ENCODE data around the gene COL19A1.

Gene COL19A1

DNA sequence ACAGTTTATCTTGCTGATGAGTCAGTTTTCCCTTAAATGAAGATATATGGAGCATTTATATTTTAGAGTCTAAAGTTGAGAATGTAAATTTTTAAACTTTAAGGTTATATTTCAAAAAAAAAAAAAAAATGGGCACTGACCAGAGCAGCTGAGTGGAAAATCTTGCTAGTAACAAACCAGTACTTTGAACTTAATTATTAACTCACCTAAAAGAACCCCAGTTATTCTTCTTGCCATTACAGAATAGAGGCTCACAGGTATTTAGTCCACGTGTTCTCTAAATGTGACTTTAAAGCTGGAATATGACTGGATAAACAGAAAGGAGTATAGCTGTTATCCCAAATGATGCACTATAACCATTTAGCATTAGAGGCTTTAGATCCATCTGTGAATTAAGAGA, 258.1 kb downstream of the COL19A1 start:
- Histone ChIP-seq H3K9ac (ENCODE audit: insufficient read length) (no peak overlapping the region), H3K4me3 (no peak overlapping the region), H3K9me3 (ENCODE audit: low read depth, low read length) (no peaks in the 10 kb centered on the region), H3K36me3 (ENCODE audit: insufficient read depth, low read length) (0 out of 2 replicates have a peak, but pooled peaks cover 6% of the 10 kb centered on the region), H3K27ac (no peak overlapping the region)
- DNase-seq (ENCODE audit: low read depth, low spot score) = no peak
- TF ChIP-seq FOXP2 (optimal IDR thresholded peaks at IDR 0.05; ENCODE audit: control extremely low read depth, extremely low read length, insufficient read depth) = no peak
- TF ChIP-seq POLR2AphosphoS5 (IDR thresholded peaks at IDR 0.05; ENCODE audit: borderline replicate concordance, low read depth, low read length) = no peak
- TF ChIP-seq EZH2 (IDR thresholded peaks at IDR 0.05) = no peak

- no peak for DNase-seq (ENCODE audit: low read depth, low spot score)
- H3K9ac ChIP-seq (ENCODE audit: insufficient read length) = no peak overlapping the region
- H3K36me3 ChIP-seq (ENCODE audit: insufficient read depth, low read length) = 0 out of 2 replicates have a peak, but pooled peaks cover 6% of the 10 kb centered on the region
- H3K27ac ChIP-seq = peak overlapping the region; percentile 65; the same call in 1 of the 2 replicates
- TF ChIP-seq EZH2 (IDR thresholded peaks at IDR 0.05) = no peak
- no peak for TF ChIP-seq POLR2AphosphoS5 (IDR thresholded peaks at IDR 0.05; ENCODE audit: borderline replicate concordance, low read depth, low read length)
- TF ChIP-seq FOXP2 (optimal IDR thresholded peaks at IDR 0.05; ENCODE audit: control extremely low read depth, extremely low read length, insufficient read depth) = no peak
- no peaks in the 10 kb centered on the region for H3K9me3 ChIP-seq (ENCODE audit: low read depth, low read length)
- H3K4me3 ChIP-seq = no peak overlapping the region
These were observed 258.7 kb downstream of the COL19A1 start for GRCh38 chr6:70124882-70125545.

DNA sequence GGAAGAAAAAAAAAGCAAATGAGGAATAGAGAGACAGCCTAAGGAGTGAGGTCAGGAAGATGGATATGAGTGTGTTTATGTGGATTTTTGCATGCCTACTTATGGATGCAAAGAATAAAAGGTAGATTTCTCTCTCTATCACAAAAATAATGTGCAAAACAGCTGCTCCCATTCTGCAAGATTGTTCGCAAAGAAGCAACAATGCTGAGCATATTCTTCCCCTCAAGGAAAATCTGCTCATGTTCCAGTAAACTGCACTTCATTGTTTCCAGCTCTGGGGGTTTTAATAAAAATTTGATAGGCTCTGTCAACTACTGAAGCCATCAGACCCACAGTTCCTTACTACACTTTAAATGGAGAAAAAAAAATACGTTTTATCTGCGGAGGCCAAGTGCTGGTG, 259.2 kb downstream of the COL19A1 start:
- Histone ChIP-seq H3K27ac (peak overlapping the region; percentile 65), H3K4me3 (no peak overlapping the region), H3K9me3 (ENCODE audit: low read depth, low read length) (no peaks in the 10 kb centered on the region), H3K9ac (ENCODE audit: insufficient read length) (no peak overlapping the region), H3K36me3 (ENCODE audit: insufficient read depth, low read length) (0 out of 2 replicates have a peak, but pooled peaks cover 6% of the 10 kb centered on the region)
- TF ChIP-seq POLR2AphosphoS5 (IDR thresholded peaks at IDR 0.05; ENCODE audit: borderline replicate concordance, low read depth, low read length) (no peak), FOXP2 (optimal IDR thresholded peaks at IDR 0.05; ENCODE audit: control extremely low read depth, extremely low read length, insufficient read depth) (no peak), EZH2 (IDR thresholded peaks at IDR 0.05) (no peak)
- no peak for DNase-seq (ENCODE audit: low read depth, low spot score)

DNA sequence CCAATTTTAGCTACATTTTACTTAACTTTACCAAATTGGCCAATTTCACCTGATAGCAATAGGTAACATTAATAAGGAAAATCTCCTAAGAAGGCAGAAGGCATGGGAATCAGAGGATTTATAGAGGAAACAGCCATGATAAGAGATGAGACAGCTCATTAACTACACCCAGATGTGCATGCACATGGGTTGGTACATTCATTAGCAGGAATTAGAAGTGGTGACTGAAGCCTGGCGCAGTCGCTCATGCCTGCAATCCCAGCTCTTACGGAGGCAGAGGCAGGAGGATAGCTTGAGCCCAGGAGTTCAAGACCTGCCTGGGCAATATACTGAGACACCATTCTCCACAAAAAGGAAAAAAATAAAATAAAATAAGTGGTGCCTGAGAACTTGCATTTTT, 263.0 kb downstream of the COL19A1 start:
- Histone ChIP-seq H3K9me3 (ENCODE audit: low read depth, low read length) (no peaks in the 10 kb centered on the region), H3K9ac (ENCODE audit: insufficient read length) (no peak overlapping the region), H3K36me3 (ENCODE audit: insufficient read depth, low read length) (0 out of 2 replicates have a peak, but pooled peaks cover 6% of the 10 kb centered on the region), H3K27ac (peak overlapping the region; percentile 86), H3K4me3 (0 out of 2 replicates have a peak overlapping the region, but pooled peaks have one; percentile 1)
- DNase-seq (ENCODE audit: low read depth, low spot score) = no peak
- TF ChIP-seq FOXP2 (optimal IDR thresholded peaks at IDR 0.05; ENCODE audit: control extremely low read depth, extremely low read length, insufficient read depth) (no peak), EZH2 (IDR thresholded peaks at IDR 0.05) (no peak), POLR2AphosphoS5 (IDR thresholded peaks at IDR 0.05; ENCODE audit: borderline replicate concordance, low read depth, low read length) (no peak; the same call in 1 of the 2 replicates)

DNA sequence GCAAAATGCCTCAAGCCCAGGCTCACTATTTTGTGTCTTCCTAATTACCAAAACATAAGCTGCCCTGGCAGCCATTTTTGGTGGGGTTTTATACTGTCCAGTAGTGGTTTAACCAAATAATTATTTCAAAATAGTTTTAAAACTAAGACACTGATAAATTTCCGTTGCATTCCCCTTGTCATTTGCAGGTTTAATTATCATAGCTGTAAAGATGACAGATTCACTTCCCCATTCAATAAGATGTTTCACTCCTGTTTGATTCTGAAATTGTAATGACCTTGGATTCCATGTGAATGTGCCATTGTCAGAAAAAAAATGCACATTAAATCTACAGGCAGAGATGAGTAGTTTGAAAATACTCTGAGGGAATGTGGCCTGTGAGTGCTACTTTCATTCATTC, 264.5 kb downstream of the COL19A1 start:
- TF ChIP-seq EZH2 (IDR thresholded peaks at IDR 0.05) = no peak
- TF ChIP-seq POLR2AphosphoS5 (IDR thresholded peaks at IDR 0.05; ENCODE audit: borderline replicate concordance, low read depth, low read length) = no peak
- no peak for TF ChIP-seq FOXP2 (optimal IDR thresholded peaks at IDR 0.05; ENCODE audit: control extremely low read depth, extremely low read length, insufficient read depth)
- H3K27ac ChIP-seq = peak overlapping the region; percentile 78
- H3K9ac ChIP-seq (ENCODE audit: insufficient read length) = no peak overlapping the region
- H3K36me3 ChIP-seq (ENCODE audit: insufficient read depth, low read length) = 0 out of 2 replicates have a peak, but pooled peaks cover 6% of the 10 kb centered on the region
- peak overlapping the region; percentile 32 for H3K4me3 ChIP-seq
- H3K9me3 ChIP-seq (ENCODE audit: low read depth, low read length) = no peaks in the 10 kb centered on the region
- no peak for DNase-seq (ENCODE audit: low read depth, low spot score)

- Histone ChIP-seq H3K9ac (ENCODE audit: insufficient read length) (peak overlapping the region; percentile 7), H3K4me3 (peak overlapping the region; percentile 32), H3K9me3 (ENCODE audit: low read depth, low read length) (no peaks in the 10 kb centered on the region), H3K36me3 (ENCODE audit: insufficient read depth, low read length) (0 out of 2 replicates have a peak, but pooled peaks cover 3% of the 10 kb centered on the region), H3K27ac (peak overlapping the region; percentile 78)
- DNase-seq (ENCODE audit: low read depth, low spot score) = no peak
- TF ChIP-seq POLR2AphosphoS5 (IDR thresholded peaks at IDR 0.05; ENCODE audit: borderline replicate concordance, low read depth, low read length) (peak; percentile 13; the same call in 1 of the 2 replicates), EZH2 (IDR thresholded peaks at IDR 0.05) (no peak), FOXP2 (optimal IDR thresholded peaks at IDR 0.05; ENCODE audit: control extremely low read depth, extremely low read length, insufficient read depth) (no peak)
These were observed 265.2 kb downstream of the COL19A1 start for GRCh38 chr6:70131528-70131927.

GRCh38 chr6:70133246-70133645, 266.9 kb downstream of the COL19A1 start:
- no peak overlapping the region for H3K27ac ChIP-seq
- no peak overlapping the region for H3K9ac ChIP-seq (ENCODE audit: insufficient read length)
- TF ChIP-seq POLR2AphosphoS5 (IDR thresholded peaks at IDR 0.05; ENCODE audit: borderline replicate concordance, low read depth, low read length) (no peak), FOXP2 (optimal IDR thresholded peaks at IDR 0.05; ENCODE audit: control extremely low read depth, extremely low read length, insufficient read depth) (no peak), EZH2 (IDR thresholded peaks at IDR 0.05) (no peak)
- DNase-seq (ENCODE audit: low read depth, low spot score) = no peak
- H3K9me3 ChIP-seq (ENCODE audit: low read depth, low read length) = no peaks in the 10 kb centered on the region
- 0 out of 2 replicates have a peak, but pooled peaks cover under 1% of the 10 kb centered on the region for H3K36me3 ChIP-seq (ENCODE audit: insufficient read depth, low read length)
- no peak overlapping the region for H3K4me3 ChIP-seq

GRCh38 chr6:70134542-70134941, 268.2 kb downstream of the COL19A1 start:
- no peak overlapping the region for H3K27ac ChIP-seq
- H3K9me3 ChIP-seq (ENCODE audit: low read depth, low read length) = no peaks in the 10 kb centered on the region
- no peak overlapping the region for H3K4me3 ChIP-seq
- TF ChIP-seq EZH2 (IDR thresholded peaks at IDR 0.05) (no peak), POLR2AphosphoS5 (IDR thresholded peaks at IDR 0.05; ENCODE audit: borderline replicate concordance, low read depth, low read length) (no peak), FOXP2 (optimal IDR thresholded peaks at IDR 0.05; ENCODE audit: control extremely low read depth, extremely low read length, insufficient read depth) (no peak)
- no peak overlapping the region for H3K9ac ChIP-seq (ENCODE audit: insufficient read length)
- no peaks in the 10 kb centered on the region for H3K36me3 ChIP-seq (ENCODE audit: insufficient read depth, low read length)
- no peak for DNase-seq (ENCODE audit: low read depth, low spot score)
